Measurements from ENCODE around the gene TSSK3.
"Not testable (repeated sequence)": the region's sequence is repeated elsewhere in the genome, so short reads cannot be mapped to it uniquely, and the experiment has no call there.

TSSK3 gene

GRCh38 chr1:32353886-32354570 is 8.3 kb upstream of the TSSK3 start:
- no peak for TF ChIP-seq CTCF (IDR thresholded peaks at IDR 0.05; ENCODE audit: borderline replicate concordance, insufficient read depth, low read depth, low read length)
- no peak overlapping the region for H3K4me3 ChIP-seq (ENCODE audit: low read depth, low read length)

DNA sequence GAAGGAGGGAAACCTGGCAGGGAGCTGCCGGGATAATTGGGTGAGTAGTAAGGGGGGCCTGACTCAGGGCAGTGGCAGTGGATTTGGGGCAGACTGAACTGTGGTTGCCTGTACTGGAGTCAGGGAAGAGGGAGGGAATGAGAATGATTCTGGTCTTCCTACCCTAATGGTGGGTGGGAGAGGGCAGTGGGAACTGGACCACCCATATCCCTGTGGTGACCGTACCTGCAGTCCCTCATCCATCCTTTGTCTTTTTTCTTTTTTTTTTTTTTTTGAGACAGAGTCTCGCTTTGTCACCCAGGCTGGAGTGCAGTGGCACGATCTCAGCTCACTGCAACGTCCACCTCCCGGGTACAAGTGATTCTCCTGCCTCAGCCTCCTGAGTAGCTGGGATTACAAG is 6.6 kb upstream of the TSSK3 start:
- not testable (repeated sequence) for H3K4me3 ChIP-seq (ENCODE audit: low read depth, low read length)

- H3K4me3 ChIP-seq (ENCODE audit: low read depth, low read length), result no peak overlapping the region
- TF ChIP-seq CTCF (IDR thresholded peaks at IDR 0.05; ENCODE audit: borderline replicate concordance, insufficient read depth, low read depth, low read length), result no peak
Measured at GRCh38 chr1:32356478-32356877, 5.9 kb upstream of the TSSK3 start.

DNA sequence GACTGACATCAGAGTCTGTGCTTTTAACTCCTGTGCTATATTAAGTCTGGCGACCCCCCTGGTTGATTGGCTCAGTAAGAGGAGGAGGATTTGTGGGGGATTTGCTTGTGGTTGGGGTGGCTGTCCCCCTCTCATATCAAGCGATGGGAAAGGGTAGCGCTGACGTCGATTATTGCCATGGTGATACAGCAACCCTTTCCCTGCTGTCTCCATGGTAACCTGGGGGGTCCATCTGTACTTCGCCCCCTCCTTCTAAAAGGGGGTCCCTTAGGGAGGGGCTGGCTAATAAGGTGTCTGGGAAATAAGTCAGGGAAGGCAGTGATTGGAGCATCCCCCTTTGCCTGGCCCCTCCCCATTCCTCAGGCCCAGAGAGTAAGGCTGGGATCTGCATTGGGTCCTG is 4.7 kb upstream of the TSSK3 start:
- TF ChIP-seq CTCF (IDR thresholded peaks at IDR 0.05; ENCODE audit: borderline replicate concordance, insufficient read depth, low read depth, low read length), result no peak

GRCh38 chr1:32358435-32358834 is 3.9 kb upstream of the TSSK3 start:
- no peak overlapping the region for H3K4me3 ChIP-seq (ENCODE audit: low read depth, low read length)
- no peak for TF ChIP-seq CTCF (IDR thresholded peaks at IDR 0.05; ENCODE audit: borderline replicate concordance, insufficient read depth, low read depth, low read length)

More for the DNA sequence above, 4.7 kb upstream of the TSSK3 start:
- no peak overlapping the region for H3K4me3 ChIP-seq (ENCODE audit: low read depth, low read length)

GRCh38 chr1:32361308-32361673 is 1.0 kb upstream of the TSSK3 start:
- no peak overlapping the region for H3K4me3 ChIP-seq (ENCODE audit: low read depth, low read length)
- TF ChIP-seq CTCF (IDR thresholded peaks at IDR 0.05; ENCODE audit: borderline replicate concordance, insufficient read depth, low read depth, low read length), result no peak

DNA sequence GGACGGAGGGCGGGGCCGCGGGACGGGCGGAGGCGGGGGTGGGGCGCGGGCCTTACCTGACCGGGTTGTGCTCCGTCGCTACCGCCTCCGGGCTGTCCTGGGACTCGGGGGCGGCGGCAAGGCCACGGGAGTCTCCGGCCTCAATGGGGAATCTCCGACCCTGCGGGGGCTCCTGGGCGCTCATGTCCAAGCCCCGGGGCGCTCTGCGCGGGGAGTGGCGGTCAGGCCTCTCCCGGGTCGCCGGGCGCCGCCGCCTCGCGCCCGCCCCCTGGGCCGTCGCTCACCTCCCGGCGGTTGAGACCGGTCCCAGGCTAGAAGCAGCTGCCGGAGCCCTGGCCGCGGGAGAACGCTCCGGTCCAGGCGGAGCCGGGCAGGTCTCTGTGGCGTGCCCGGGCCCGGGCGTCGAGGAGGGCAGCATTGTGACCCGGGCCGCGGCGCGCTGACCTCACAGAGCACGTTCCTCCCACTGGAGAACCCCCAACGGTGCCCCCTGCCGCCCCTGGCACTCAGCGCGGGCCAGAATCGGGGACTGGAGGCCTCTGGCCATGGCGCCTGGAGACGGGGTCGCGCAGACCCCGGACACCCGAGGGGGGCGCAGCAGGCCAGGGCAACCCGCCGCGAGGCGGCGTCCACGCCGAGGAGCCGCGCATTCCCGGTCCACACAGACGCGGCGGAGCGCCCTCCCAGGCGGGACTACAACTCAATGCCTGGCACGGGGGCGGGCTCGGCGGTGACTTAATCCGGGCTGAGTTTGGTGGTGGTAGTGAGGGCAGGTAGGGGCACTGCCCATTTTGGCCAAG is 465 bp upstream of the TSSK3 start:
- 0 out of 2 replicates have a peak, but pooled peaks have one; percentile 11 for TF ChIP-seq CTCF (IDR thresholded peaks at IDR 0.05; ENCODE audit: borderline replicate concordance, insufficient read depth, low read depth, low read length)
- peak overlapping the region; percentile 29 for H3K4me3 ChIP-seq (ENCODE audit: low read depth, low read length)
